Measurements from ENCODE around the gene GDPD4. TPM values are rescaled to one million over a fixed set of nuclear protein-coding genes. Genes with fewer than 3 reads are reported as not detected.

Gene GDPD4
- total and polyA plus RNA-seq, 8 donors = 0.12 TPM; not detected in 7

DNA sequence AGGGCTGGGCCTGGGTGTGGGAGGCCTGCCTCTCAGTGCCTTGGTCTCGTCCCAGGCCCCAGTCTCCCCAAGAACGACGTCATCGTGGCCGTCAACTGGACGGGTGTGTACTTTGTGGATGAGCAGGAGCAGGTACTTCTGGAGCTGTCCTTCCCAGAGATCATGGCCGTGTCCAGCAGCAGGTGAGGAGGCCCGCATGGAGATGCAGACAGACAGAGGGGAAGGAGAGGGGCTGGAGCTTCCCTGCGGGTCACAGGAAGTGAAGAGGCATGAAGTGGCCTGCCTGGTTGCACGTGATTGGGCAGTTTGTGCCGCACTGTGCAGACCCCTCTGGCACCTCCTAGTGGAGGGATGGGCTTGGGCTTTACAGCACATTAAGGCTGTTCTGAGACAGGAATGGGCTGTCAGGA, 103.0 kb downstream of the GDPD4 start:
- no peak for DNase-seq

DNA sequence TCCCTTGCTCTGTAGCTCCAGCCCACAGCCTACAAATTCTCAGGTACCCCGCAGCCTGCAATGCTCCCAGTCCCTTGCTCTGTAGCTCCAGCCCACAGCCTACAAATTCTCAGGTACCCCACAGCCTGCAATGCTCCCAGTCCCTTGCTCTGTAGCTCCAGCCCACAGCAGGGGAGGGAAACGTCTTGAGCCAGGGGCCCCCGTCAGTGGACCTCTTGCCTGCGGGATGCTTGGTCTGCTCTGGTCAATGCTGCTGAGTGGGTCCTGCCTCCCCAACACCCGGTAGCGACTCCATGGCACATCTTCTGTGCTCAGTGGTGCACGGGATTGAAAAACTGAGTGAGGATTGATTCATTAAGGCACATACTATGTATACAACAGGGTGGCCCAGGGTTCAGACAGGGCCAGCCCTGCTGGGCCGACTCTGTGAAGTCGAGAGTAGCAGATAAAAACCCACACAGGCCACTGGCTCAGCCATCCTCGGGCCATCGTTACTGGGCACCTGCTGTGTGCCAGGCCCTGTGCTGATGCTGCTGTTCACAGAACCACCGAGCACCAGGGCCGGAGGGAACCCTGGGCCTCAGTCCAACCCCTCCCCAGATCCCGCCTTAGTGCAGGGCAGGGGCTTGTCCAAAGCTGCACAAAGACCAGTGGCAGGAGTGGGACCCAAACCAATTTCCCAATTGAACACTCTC, 103.7 kb downstream of the GDPD4 start:
- no peak overlapping the region for H3K27ac ChIP-seq
- H3K27me3 ChIP-seq = no peaks in the 10 kb centered on the region
- no peak overlapping the region for H3K4me3 ChIP-seq
- no peaks in the 10 kb centered on the region for H3K36me3 ChIP-seq
- intact Hi-C loops (cut with DNase I; ENCODE audit: low total_unique reads) = no loop called here
- no peaks in the 10 kb centered on the region for H3K9me3 ChIP-seq
- 89 to 96% (median 91%) methylated on average over 8 to 14 of the region's 14 CpGs for WGBS, 5 donors
- TF ChIP-seq CTCF (IDR thresholded peaks at IDR 0.05) = no peak
- no peak for TF ChIP-seq POLR2A (IDR thresholded peaks at IDR 0.05)
- H3K4me1 ChIP-seq = no peaks in the 10 kb centered on the region
- DNase-seq = no peak

More for the DNA sequence above, 103.0 kb downstream of the GDPD4 start:
- 81 to 94% (median 86%) methylated on average over 11 of the region's 11 CpGs for WGBS, 5 donors
- TF ChIP-seq POLR2AphosphoS5 (IDR thresholded peaks at IDR 0.05) (no peak), EP300 (IDR thresholded peaks at IDR 0.05) (no peak), POLR2A (IDR thresholded peaks at IDR 0.05) (no peak)
- Histone ChIP-seq H3K4me3 (no peak overlapping the region), H3K36me3 (no peaks in the 10 kb centered on the region), H3K9me3 (no peaks in the 10 kb centered on the region), H3K4me1 (no peaks in the 10 kb centered on the region), H3K27ac (no peak overlapping the region), H3K27me3 (no peaks in the 10 kb centered on the region)
- intact Hi-C loops (cut with DNase I; ENCODE audit: low total_unique reads) = no loop called here

- Histone ChIP-seq H3K27me3 (no peaks in the 10 kb centered on the region), H3K27ac (no peak overlapping the region), H3K36me3 (no peaks in the 10 kb centered on the region), H3K4me1 (peaks cover 0 to 5% (median 2%) of the 10 kb centered on the region in 4 donors), H3K4me3 (no peak overlapping the region), H3K9me3 (no peaks in the 10 kb centered on the region)
- TF ChIP-seq CTCF (IDR thresholded peaks at IDR 0.05) (no peak), POLR2A (IDR thresholded peaks at IDR 0.05) (no peak), EP300 (IDR thresholded peaks at IDR 0.05) (no peak), POLR2AphosphoS5 (IDR thresholded peaks at IDR 0.05) (no peak)
- intact Hi-C loops (cut with DNase I; ENCODE audit: low total_unique reads) = no loop called here
- DNase-seq = no peak
- 80 to 88% (median 87%) methylated on average over 8 of the region's 8 CpGs for WGBS, 5 donors
Observed at GRCh38 chr11:77196961-77197360, 104.5 kb downstream of the GDPD4 start.

DNA sequence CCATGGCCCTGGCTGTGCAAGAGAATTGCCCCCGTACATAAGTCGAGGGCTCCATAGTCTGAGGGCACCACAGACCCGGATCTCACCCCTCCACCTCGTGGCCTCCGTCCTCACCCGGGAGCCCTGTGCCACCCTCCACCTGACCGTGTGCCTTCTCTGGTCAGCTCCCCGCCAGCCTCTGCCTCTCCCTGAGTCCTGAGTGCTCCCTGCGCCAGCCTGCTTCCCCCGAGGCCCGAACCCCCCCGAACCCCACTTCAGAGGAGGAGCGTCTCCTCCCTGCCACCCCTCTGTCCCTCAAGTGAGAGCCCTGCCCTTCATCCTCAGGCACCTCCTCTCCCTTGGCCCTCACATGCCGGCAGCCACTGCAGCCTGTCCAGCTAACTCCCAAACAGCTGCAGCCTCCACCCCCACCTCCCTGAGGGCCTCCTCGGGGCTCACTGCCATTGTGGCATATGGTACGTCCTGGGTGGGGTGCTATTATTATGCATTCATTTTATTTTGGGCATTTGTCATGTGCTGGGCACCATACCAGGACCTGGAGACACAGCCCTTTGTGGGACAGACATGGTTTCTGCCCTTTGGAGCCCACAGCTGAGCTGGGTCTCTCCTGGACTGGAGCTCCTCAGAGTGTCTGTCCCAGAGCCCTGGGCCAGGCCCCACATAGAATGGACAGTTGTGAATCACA, 106.3 kb downstream of the GDPD4 start:
- intact Hi-C loops (cut with DNase I; ENCODE audit: low total_unique reads) = no loop called here
- H3K4me1 ChIP-seq = peaks cover 0 to 9% (median 2%) of the 10 kb centered on the region in 4 donors
- H3K27me3 ChIP-seq = no peaks in the 10 kb centered on the region
- 78 to 92% (median 84%) methylated on average over 16 of the region's 16 CpGs for WGBS, 5 donors
- DNase-seq = no peak
- H3K36me3 ChIP-seq = no peaks in the 10 kb centered on the region
- no peak overlapping the region for H3K4me3 ChIP-seq
- TF ChIP-seq EP300 (IDR thresholded peaks at IDR 0.05) (no peak), POLR2A (IDR thresholded peaks at IDR 0.05) (no peak), POLR2AphosphoS5 (IDR thresholded peaks at IDR 0.05) (no peak), CTCF (IDR thresholded peaks at IDR 0.05) (no peak)
- no peak overlapping the region for H3K27ac ChIP-seq
- H3K9me3 ChIP-seq = no peaks in the 10 kb centered on the region

Data from stomach (tissue), 9 donors.